ENCODE data around the gene BSND.

DNA sequence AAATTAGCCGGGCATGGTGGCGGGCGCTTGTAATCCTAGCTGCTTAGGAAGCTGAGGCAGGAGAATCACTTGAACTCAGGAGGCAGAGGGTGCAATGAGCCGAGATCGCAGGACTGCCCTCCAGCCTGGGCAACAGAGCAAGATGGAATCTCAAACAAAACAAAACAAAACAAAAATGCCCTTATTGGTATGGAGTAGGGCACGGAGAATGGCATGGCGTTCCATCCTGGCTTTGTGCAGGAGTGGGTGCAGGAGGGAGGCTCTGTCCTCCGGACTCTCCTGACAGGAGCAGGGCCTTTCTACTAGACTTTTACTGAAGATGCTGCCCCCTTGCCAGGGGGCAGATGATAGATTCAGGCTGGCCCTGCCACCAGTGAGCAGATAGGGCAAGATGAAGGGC, 17.3 kb upstream of the BSND start:
- TF ChIP-seq CTCF (IDR thresholded peaks at IDR 0.05) (no peak), POLR2A (IDR thresholded peaks at IDR 0.05) (no peak)
